ENCODE measurements around the gene KIF14. TPM values are rescaled to one million over a fixed set of nuclear protein-coding genes. Genes with fewer than 3 reads are reported as not detected.

KIF14 gene
- total RNA-seq = 0.54 TPM

GRCh38 chr1:200620273-200621131 lies at the start of gene KIF14:
KIF14 (minus strand) TSS chr1:200620751; CDS start chr1:200618723, 2,028 bp downstream.
- DNase-seq (ENCODE audit: low read depth in 2 of 3, low spot score in 2 of 3) = peak; percentile 65 to 99 (median 96)

GRCh38 chr1:200669314-200670241 lies 49.0 kb upstream of the KIF14 start, which contains the start of gene DDX59:
DDX59 (minus strand) TSS chr1:200669907; CDS start chr1:200666740, 3,167 bp downstream.
- DNase-seq (ENCODE audit: low read depth in 2 of 3, low spot score in 2 of 3) = peak; percentile 73 to 95 (median 95)

GRCh38 chr1:200668514-200669313 lies 48.2 kb upstream of the KIF14 start:
- DNase-seq (ENCODE audit: low read depth in 2 of 3, low spot score in 2 of 3) = no peak

GRCh38 chr1:200666309-200666708 lies 45.8 kb upstream of the KIF14 start:
- DNase-seq (ENCODE audit: low read depth in 2 of 3, low spot score in 2 of 3) = no peak

GRCh38 chr1:200665861-200666260 lies 45.3 kb upstream of the KIF14 start:
- no peak for DNase-seq (ENCODE audit: low read depth in 2 of 3, low spot score in 2 of 3)

GRCh38 chr1:200660719-200661118 lies 40.2 kb upstream of the KIF14 start:
- DNase-seq (ENCODE audit: low read depth in 2 of 3, low spot score in 2 of 3) = no peak

GRCh38 chr1:200659269-200659668 lies 38.7 kb upstream of the KIF14 start:
- DNase-seq (ENCODE audit: low read depth in 2 of 3, low spot score in 2 of 3) = no peak

- no peak for DNase-seq (ENCODE audit: low read depth in 2 of 3, low spot score in 2 of 3)
Measured at GRCh38 chr1:200658037-200658818, 37.7 kb upstream of the KIF14 start.

GRCh38 chr1:200654660-200655059 lies 34.1 kb upstream of the KIF14 start:
- no peak for DNase-seq (ENCODE audit: low read depth in 2 of 3, low spot score in 2 of 3)

- peak in 2 of 3 donors; percentile 35 to 79 for DNase-seq (ENCODE audit: low read depth in 2 of 3, low spot score in 2 of 3)
Measured at GRCh38 chr1:200653022-200653462, 32.5 kb upstream of the KIF14 start.

- no peak for DNase-seq (ENCODE audit: low read depth in 2 of 3, low spot score in 2 of 3)
Measured at GRCh38 chr1:200652378-200652777, 31.8 kb upstream of the KIF14 start.

GRCh38 chr1:200646515-200646914 lies 26.0 kb upstream of the KIF14 start:
- no peak for DNase-seq (ENCODE audit: low read depth in 2 of 3, low spot score in 2 of 3)

GRCh38 chr1:200644021-200644420 lies 23.5 kb upstream of the KIF14 start:
- DNase-seq (ENCODE audit: low read depth in 2 of 3, low spot score in 2 of 3) = no peak

- DNase-seq (ENCODE audit: low read depth in 2 of 3, low spot score in 2 of 3) = no peak
Measured at GRCh38 chr1:200642481-200642880, 21.9 kb upstream of the KIF14 start.

GRCh38 chr1:200640963-200641401 lies 20.4 kb upstream of the KIF14 start:
- DNase-seq (ENCODE audit: low read depth in 2 of 3, low spot score in 2 of 3) = no peak

GRCh38 chr1:200640373-200640962 lies 19.9 kb upstream of the KIF14 start:
- no peak for DNase-seq (ENCODE audit: low read depth in 2 of 3, low spot score in 2 of 3)

- no peak for DNase-seq (ENCODE audit: low read depth in 2 of 3, low spot score in 2 of 3)
Measured at GRCh38 chr1:200638073-200638472, 17.5 kb upstream of the KIF14 start.

- no peak for DNase-seq (ENCODE audit: low read depth in 2 of 3, low spot score in 2 of 3)
Measured at GRCh38 chr1:200636681-200637080, 16.1 kb upstream of the KIF14 start.
